Tibial nerve (tissue), 3 donors: ENCODE data around the gene SPDYE8.
"Not testable (repeated sequence)": the region's sequence is repeated elsewhere in the genome, so short reads cannot be mapped to it uniquely, and the experiment has no call there.

Experiments used
- CTCF ChIP-seq, 5 experiments: fragments of 200-600 bp in 3 of 5; fragments of 450-650 bp in 2 of 5; sonication (generic) in 3 of 5; IDR thresholded peaks; one replicate each; pipeline ENCODE4 v1.5.1; 2016 to 2019; ENCODE audit warnings: antibody characterized with exemption in 5 of 5, mild to moderate bottlenecking in 3 of 5, moderate library complexity in 2 of 5
- POLR2A ChIP-seq, 2 donors: fragments of 450-650 bp; IDR thresholded peaks; one replicate each; pipeline ENCODE4 v1.6.1; 2017; ENCODE audit warnings: antibody characterized with exemption in 2 of 2, mild to moderate bottlenecking in 2 of 2, moderate library complexity in 2 of 2

GRCh38 chr7:73057811-73058210 lies 28.2 kb upstream of the SPDYE8 start, which contains the start of gene SPDYE11:
- not testable (repeated sequence) for TF ChIP-seq CTCF, POLR2A (IDR thresholded peaks at IDR 0.05)
